Peyer's patch (tissue), 4 donors: ENCODE measurements around the gene PF4V1.

ENCODE experiments used
- POLR2A ChIP-seq, 2 donors: fragments of 450-650 bp; IDR thresholded peaks; one replicate each; pipeline ENCODE4 v1.5.1; 2017; ENCODE audit warnings: antibody characterized with exemption in 2 of 2, mild to moderate bottlenecking in 2 of 2, moderate library complexity in 2 of 2
- TF ChIP-seq, protein P1 (sequence below), 6 experiments: fragments of 450-650 bp in 4 of 6; fragments of 200-600 bp in 2 of 6; sonication (generic) in 1 of 6; IDR thresholded peaks; one replicate each; pipeline ENCODE4 v1.5.1; 2017 to 2019; ENCODE audit warnings: antibody characterized with exemption in 6 of 6, mild to moderate bottlenecking in 3 of 6, moderate library complexity in 1 of 6

DNA sequence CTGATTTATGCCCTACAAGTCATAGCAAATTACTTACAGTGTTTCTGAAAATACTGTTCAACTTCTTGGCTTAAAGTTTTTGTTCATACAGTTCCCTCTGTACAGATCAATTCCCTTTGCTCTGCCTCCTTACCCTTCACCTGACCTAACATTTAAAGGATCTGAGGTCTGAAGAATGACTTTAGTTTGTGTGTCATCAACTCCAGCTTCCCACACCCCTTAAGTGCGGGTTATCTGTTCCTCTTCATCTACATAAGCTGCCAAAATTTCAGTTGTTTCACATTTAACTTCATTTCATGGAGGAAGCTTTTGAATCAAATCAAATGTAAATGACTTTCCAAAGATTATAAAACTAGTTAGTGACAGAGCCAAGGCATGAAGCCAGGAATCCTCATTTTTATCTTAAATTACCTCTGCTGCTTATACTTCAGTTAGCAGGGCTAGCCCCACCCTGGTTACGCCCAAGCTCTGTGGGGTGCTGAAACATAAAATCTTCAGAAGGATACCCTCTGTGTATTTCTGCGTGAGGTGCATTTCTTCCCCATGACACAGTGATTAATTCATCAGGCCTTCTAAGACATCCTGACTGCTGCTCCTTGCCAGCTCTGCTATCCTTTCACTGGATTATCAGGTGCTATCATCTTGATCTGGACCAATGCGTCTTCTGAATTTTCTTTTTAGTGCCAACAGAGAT lies 32.6 kb downstream of the PF4V1 start:
- TF ChIP-seq, protein P1, sequence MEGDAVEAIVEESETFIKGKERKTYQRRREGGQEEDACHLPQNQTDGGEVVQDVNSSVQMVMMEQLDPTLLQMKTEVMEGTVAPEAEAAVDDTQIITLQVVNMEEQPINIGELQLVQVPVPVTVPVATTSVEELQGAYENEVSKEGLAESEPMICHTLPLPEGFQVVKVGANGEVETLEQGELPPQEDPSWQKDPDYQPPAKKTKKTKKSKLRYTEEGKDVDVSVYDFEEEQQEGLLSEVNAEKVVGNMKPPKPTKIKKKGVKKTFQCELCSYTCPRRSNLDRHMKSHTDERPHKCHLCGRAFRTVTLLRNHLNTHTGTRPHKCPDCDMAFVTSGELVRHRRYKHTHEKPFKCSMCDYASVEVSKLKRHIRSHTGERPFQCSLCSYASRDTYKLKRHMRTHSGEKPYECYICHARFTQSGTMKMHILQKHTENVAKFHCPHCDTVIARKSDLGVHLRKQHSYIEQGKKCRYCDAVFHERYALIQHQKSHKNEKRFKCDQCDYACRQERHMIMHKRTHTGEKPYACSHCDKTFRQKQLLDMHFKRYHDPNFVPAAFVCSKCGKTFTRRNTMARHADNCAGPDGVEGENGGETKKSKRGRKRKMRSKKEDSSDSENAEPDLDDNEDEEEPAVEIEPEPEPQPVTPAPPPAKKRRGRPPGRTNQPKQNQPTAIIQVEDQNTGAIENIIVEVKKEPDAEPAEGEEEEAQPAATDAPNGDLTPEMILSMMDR (IDR thresholded peaks at IDR 0.05), result no peak
- TF ChIP-seq POLR2A (IDR thresholded peaks at IDR 0.05), result no peak
